Testis (tissue), 2 donors: ENCODE data around the gene TUBB4A.

Experiments used
- CTCF ChIP-seq, 3 experiments: fragments of 450-650 bp in 2 of 3; fragments of 200-600 bp in 1 of 3; sonication (generic) in 1 of 3; IDR thresholded peaks; one replicate each; pipeline ENCODE4 v1.5.1; 2016 to 2019; ENCODE audit warnings: antibody characterized with exemption in 3 of 3, mild to moderate bottlenecking in 2 of 3, moderate library complexity in 1 of 3
- POLR2A ChIP-seq: fragments of 450-650 bp; IDR thresholded peaks from one replicate; pipeline ENCODE4 v1.6.1; 2017; ENCODE audit warnings: antibody characterized with exemption, mild to moderate bottlenecking, moderate library complexity

DNA sequence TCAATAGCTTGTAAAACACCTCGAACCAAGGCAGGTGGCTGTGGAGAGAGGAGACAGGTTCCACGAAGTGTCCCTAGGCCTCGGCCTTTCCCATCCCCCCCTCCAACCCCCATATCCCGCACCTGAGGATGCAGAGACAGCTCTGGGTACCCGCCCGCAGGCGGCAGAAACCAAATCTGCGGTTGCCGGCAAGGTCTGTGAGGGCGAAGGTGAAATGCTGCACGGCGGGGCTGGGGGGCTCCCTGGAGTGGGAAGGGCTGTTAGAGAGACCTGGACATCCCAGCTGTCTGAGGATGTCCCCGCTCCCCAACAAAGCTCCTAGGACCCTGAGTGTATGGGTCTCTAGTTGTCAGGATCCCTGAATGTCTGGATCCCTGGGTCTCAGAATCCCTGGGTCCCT, 23.3 kb downstream of the TUBB4A start:
- no peak for TF ChIP-seq POLR2A
- TF ChIP-seq CTCF (IDR thresholded peaks at IDR 0.05): no peak
